22Rv1 (cell line): ENCODE measurements around the gene TCTN1.
"Not testable (repeated sequence)": the region's sequence is repeated elsewhere in the genome, so short reads cannot be mapped to it uniquely, and the experiment has no call there.

Experiments used
- H3K27ac ChIP-seq: fragments of 450-650 bp; 2 replicates; pipeline ENCODE4 v1.5.1; 2017
- ZFX ChIP-seq: fragments of 450-650 bp; IDR thresholded peaks from 2 replicates; pipeline ENCODE4 v1.6.1; 2017; ENCODE audit warnings: antibody characterized with exemption, borderline replicate concordance
- TF ChIP-seq, protein P1 (sequence below): fragments of 450-650 bp; IDR thresholded peaks from 2 replicates; pipeline ENCODE4 v1.5.1; 2017; ENCODE audit warnings: mild to moderate bottlenecking

The TCTN1 gene

DNA sequence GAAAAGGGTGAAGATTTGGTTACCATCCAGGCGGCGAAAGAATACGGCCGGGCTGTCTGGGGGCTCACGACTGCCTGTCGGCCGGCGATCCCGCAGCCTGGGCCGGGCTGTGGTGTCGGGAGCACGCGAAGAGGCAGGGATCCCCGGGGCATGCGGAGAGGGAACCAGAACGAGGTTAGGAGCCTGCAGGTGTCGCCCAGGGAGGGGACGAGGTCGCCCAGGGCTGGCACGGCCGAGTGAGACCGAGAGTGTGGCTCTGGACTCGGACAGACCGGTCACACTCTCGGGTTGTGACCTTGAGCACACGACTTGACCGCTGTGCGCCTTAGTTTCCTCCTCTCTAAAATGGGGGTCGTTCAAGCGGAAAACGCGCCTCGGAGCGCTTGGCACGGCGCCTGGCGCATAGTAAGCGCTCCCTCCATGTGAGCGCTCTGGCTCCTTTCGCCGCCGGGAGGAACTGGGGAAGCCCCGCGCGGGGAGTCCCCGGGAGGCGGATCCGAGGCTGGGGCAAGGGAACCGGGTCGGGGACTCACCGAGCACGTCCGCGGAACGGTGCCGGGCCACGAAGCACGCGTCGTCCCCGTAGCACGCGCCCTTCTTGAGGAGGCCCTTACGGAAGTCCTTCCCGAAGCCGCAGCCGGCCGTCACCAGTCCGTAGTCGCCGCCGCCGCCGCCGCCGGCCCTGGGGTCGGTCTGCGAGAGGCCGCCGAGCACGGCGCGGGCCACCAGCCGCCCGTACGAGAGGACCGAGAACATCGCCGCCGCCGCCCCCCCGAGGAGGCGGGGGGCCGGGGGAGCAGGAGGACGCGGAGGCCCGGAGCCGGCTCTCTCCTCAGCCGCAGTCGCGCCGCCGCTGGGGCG is 31.4 kb upstream of the TCTN1 start:
- TF ChIP-seq, protein P1, sequence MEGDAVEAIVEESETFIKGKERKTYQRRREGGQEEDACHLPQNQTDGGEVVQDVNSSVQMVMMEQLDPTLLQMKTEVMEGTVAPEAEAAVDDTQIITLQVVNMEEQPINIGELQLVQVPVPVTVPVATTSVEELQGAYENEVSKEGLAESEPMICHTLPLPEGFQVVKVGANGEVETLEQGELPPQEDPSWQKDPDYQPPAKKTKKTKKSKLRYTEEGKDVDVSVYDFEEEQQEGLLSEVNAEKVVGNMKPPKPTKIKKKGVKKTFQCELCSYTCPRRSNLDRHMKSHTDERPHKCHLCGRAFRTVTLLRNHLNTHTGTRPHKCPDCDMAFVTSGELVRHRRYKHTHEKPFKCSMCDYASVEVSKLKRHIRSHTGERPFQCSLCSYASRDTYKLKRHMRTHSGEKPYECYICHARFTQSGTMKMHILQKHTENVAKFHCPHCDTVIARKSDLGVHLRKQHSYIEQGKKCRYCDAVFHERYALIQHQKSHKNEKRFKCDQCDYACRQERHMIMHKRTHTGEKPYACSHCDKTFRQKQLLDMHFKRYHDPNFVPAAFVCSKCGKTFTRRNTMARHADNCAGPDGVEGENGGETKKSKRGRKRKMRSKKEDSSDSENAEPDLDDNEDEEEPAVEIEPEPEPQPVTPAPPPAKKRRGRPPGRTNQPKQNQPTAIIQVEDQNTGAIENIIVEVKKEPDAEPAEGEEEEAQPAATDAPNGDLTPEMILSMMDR, result peak; percentile 0; the same call in 1 of the 2 replicates
- TF ChIP-seq ZFX, result no peak
- H3K27ac ChIP-seq, result peak overlapping the region; percentile 72

DNA sequence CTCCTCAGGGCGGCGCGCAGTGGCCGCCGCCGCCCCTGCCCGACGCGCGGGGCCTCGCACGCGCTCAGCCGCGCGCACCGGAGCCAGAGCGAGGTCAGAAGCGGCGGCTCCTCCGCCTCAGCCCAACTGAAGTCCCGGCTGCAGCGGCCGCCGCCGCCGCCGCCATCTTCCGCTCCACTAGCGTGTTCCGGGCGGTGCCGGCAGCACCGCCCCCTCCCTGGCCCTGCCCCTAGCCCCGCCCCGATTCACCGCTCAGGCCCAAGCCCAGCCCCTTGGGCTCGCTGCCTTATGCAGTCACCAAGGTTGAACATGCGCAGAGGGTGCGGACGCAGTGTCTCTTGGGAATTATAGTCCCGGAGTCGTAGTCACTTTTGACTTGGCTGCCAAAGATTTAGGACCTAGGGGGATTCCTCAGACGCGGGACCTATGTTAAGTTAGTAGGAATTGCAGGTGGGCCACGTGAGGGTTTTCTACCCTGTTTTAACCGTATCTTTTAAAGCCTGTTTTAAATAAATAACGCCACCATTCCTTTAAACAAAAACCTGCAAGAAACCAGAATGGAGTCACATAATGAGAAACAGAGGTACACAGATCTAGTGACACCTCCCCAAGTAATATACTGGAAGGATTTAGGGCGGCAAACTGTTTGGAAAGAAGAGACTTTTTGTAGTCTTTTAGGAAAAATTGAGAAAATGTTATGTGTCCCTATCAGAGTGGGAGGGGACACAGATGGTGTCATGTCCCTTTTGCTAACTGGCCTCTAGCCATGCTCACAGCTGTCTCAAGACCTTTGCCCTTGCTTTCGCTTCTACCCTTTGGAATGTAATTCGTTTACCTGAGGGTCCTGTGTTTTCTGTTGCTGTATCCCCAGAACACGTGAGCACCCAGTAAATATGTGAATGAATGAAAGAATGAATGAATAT is 30.5 kb upstream of the TCTN1 start, which contains the start of gene PPTC7:
Gene PPTC7 (minus strand): TSS at position 182 of the 923 bp plus-strand sequence. CDS start 287 bp downstream, outside the sequence.
- TF ChIP-seq, protein P1, result no peak
- no peak for TF ChIP-seq ZFX

DNA sequence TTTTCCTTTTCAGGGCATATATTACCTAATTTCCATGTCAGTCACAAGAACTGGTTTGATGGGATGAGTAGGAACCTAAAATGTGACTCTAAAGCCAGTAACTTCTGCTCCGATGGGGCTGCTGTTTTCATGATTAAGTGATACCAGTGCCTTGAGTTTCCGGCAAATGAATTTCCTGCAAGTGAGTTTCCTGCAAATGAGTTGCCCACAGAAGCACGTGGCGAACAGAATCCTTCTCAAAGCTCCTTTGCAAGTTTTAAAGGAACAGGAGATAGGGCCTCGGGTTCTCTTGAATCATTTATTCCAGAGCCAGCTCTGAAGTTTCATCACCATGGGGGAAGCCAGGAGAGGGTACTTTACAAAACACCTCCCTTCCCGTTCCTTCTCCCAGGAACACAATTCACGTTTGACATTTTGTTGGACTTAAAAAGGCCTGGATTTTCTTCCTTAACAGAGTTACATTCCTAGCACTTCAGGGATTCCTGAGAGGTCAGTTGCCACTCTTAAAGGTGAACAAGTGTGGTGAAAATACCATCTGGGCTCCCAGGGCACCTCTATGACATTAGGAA is 28.6 kb upstream of the TCTN1 start:
- H3K27ac ChIP-seq, result no peak overlapping the region
- TF ChIP-seq, protein P1, result no peak
- no peak for TF ChIP-seq ZFX

More for the DNA sequence above, 30.5 kb upstream of the TCTN1 start, which contains the start of gene PPTC7:
- H3K27ac ChIP-seq, result peak within 1 kb of the TSS; percentile 72

DNA sequence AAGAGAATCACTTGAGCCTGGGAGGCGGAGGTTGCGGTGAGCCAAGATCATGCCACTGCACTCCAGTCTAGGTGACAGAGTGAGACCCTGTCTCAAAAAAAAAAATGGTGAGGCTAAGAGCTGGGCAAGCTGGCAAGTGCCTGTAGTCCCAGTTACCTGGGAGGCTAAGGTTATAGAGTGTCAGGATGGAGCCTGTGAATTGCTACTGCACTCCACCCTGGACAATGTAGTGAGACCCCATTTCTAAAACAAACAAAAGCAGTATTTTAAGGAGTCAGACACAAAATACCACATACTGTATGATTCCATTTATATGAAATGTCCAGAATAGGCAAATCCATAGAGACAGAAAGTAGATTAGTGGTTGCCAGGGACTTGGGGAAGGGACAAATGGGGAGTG is 26.8 kb upstream of the TCTN1 start:
- not testable (repeated sequence) for H3K27ac ChIP-seq

DNA sequence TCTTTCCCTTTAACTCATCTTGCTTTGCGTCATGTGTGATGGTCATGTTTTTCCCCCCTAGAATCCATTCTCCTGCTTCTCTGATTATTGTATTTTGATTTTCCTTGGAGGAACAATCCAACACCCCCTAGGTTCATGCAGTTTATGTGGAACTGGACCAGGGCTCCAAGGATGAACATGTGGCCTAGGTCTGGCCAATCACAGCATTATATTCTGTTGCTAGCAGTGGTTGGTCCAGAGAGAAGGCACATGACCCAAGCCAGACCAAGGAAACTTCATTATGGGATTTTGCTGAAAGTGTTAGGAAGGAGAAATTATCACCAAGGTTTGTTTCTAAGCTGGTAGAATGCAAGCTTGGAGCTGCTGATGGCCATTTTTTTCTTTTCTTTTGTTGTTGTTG is 23.9 kb upstream of the TCTN1 start:
- TF ChIP-seq, protein P1, result no peak
- TF ChIP-seq ZFX, result no peak
- no peak overlapping the region for H3K27ac ChIP-seq

DNA sequence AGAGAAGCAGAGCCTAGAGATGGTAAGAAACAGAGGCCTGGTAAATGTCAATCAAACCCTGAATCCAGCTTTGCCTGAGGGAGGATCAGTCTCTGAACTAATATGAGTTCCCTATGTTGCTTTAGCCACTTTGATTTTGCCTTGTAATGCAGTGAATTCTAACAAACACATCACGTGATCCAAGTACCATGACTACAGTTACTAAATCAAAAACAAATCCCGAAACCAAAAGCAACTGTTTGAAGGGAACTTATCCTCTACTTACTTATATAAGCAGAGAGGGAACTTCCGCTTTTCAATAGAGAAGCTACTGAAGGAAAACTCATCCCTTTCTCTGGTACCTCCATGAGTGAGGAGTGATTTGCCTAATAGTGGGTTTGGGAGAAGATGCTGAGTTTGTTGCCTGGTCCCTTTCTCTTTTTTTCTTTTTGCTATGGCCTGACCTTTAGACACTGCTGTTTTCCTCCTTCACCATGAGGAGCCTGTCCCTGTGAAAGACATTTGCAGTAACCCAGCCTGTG is 23.1 kb upstream of the TCTN1 start:
- H3K27ac ChIP-seq, result no peak overlapping the region

More for the DNA sequence above, 23.1 kb upstream of the TCTN1 start:
- no peak for TF ChIP-seq ZFX
- TF ChIP-seq, protein P1, result no peak
